ENCODE data around the gene AMMECR1L. TPM values are rescaled to one million over a fixed set of nuclear protein-coding genes. Genes with fewer than 3 reads are reported as not detected.
"Not testable (repeated sequence)": the region's sequence is repeated elsewhere in the genome, so short reads cannot be mapped to it uniquely, and the experiment has no call there.

Gene AMMECR1L
- polyA plus RNA-seq, 4 donors = 25.7 to 28.8 (median 27.4) TPM

- DNase-seq (ENCODE audit: low read depth in 4 of 4, low spot score in 2 of 4) = peak in 3 of 4 donors; percentile 39 to 56 (median 48)
Measured at GRCh38 chr2:127887776-127888130, 2.0 kb upstream of the AMMECR1L start.

GRCh38 chr2:127887082-127887775 is 1.5 kb upstream of the AMMECR1L start:
- peak in 2 of 4 donors; percentile 34 to 37 for DNase-seq (ENCODE audit: low read depth in 4 of 4, low spot score in 2 of 4)

GRCh38 chr2:127886593-127886935 is 808 bp upstream of the AMMECR1L start:
- DNase-seq (ENCODE audit: low read depth in 4 of 4, low spot score in 2 of 4) = not testable (repeated sequence)

- peak in 1 of 4 donors; percentile 13 for DNase-seq (ENCODE audit: low read depth in 4 of 4, low spot score in 2 of 4)
Measured at GRCh38 chr2:127884861-127885740, 655 bp downstream of the AMMECR1L start.

- DNase-seq (ENCODE audit: low read depth in 4 of 4, low spot score in 2 of 4) = no peak
Measured at GRCh38 chr2:127884436-127884835, 1.3 kb downstream of the AMMECR1L start.

GRCh38 chr2:127879899-127880298 is 5.9 kb downstream of the AMMECR1L start:
- DNase-seq (ENCODE audit: low read depth in 4 of 4, low spot score in 2 of 4) = no peak

GRCh38 chr2:127877626-127878025 is 8.1 kb downstream of the AMMECR1L start:
- no peak for DNase-seq (ENCODE audit: low read depth in 4 of 4, low spot score in 2 of 4)

- no peak for DNase-seq (ENCODE audit: low read depth in 4 of 4, low spot score in 2 of 4)
Measured at GRCh38 chr2:127877136-127877535, 8.6 kb downstream of the AMMECR1L start.

- no peak for DNase-seq (ENCODE audit: low read depth in 4 of 4, low spot score in 2 of 4)
Measured at GRCh38 chr2:127874378-127875269, 11.1 kb downstream of the AMMECR1L start.

- no peak for DNase-seq (ENCODE audit: low read depth in 4 of 4, low spot score in 2 of 4)
Measured at GRCh38 chr2:127873707-127874303, 12.0 kb downstream of the AMMECR1L start.

- DNase-seq (ENCODE audit: low read depth in 4 of 4, low spot score in 2 of 4) = no peak
Measured at GRCh38 chr2:127872354-127872753, 13.4 kb downstream of the AMMECR1L start.

GRCh38 chr2:127865926-127866325 is 19.8 kb downstream of the AMMECR1L start:
- DNase-seq (ENCODE audit: low read depth in 4 of 4, low spot score in 2 of 4) = no peak

GRCh38 chr2:127864877-127865276 is 20.9 kb downstream of the AMMECR1L start:
- DNase-seq (ENCODE audit: low read depth in 4 of 4, low spot score in 2 of 4) = no peak

GRCh38 chr2:127862228-127862627 is 23.5 kb downstream of the AMMECR1L start:
- no peak for DNase-seq (ENCODE audit: low read depth in 4 of 4, low spot score in 2 of 4)

- DNase-seq (ENCODE audit: low read depth in 4 of 4, low spot score in 2 of 4) = no peak
Measured at GRCh38 chr2:127860130-127860529, 25.6 kb downstream of the AMMECR1L start.

GRCh38 chr2:127859712-127860085 is 26.1 kb downstream of the AMMECR1L start:
- DNase-seq (ENCODE audit: low read depth in 4 of 4, low spot score in 2 of 4) = peak in 1 of 4 donors; percentile 18

- peak in 2 of 4 donors; percentile 14 to 37 for DNase-seq (ENCODE audit: low read depth in 4 of 4, low spot score in 2 of 4)
Measured at GRCh38 chr2:127857265-127857808, 28.4 kb downstream of the AMMECR1L start.

GRCh38 chr2:127853671-127854070 is 32.1 kb downstream of the AMMECR1L start:
- DNase-seq (ENCODE audit: low read depth in 4 of 4, low spot score in 2 of 4) = no peak

GRCh38 chr2:127852388-127852787 is 33.4 kb downstream of the AMMECR1L start:
- no peak for DNase-seq (ENCODE audit: low read depth in 4 of 4, low spot score in 2 of 4)

GRCh38 chr2:127847931-127848330 is 37.8 kb downstream of the AMMECR1L start:
- no peak for DNase-seq (ENCODE audit: low read depth in 4 of 4, low spot score in 2 of 4)

All from left renal cortex interstitium (tissue), 4 donors.